Measurements from ENCODE around the gene GPSM3.
A peak's percentile ranks its signal among the peaks of the same experiment; 100 is the strongest.

Gene GPSM3

DNA sequence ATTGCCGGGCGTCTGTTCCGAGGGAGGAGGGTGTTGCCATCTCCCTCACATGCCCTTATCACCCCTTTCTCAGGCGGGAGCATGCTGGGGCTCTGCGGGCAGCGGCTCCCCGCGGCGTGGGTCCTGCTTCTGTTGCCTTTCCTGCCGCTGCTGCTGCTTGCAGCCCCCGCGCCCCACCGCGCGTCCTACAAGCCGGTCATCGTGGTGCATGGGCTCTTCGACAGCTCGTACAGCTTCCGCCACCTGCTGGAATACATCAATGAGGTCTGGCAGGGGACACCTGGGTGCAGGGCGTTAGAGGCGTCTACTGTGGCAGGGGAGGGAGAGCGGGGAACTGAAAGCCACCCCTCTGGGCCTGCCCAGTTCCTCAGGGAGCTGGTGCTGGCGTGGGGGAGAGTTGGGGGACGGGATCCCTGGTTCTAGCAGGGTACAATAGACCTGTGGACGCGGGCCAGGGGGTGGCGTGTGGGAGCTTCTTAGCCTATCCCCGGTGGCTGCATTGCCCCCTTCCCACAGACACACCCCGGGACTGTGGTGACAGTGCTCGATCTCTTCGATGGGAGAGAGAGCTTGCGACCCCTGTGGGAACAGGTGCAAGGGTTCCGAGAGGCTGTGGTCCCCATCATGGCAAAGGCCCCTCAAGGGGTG lies 37.8 kb downstream of the GPSM3 start:
- Histone ChIP-seq H3K9ac (ENCODE audit: low read length) (peak overlapping the region; percentile 61), H3K79me2 (ENCODE audit: insufficient read depth, low read length) (no peaks in the 10 kb centered on the region), H2AFZ (ENCODE audit: low read depth, low read length, severe bottlenecking) (peak overlapping the region; percentile 78), H3K9me2 (replicated peaks; ENCODE audit: insufficient read depth, low read length) (no peaks in the 10 kb centered on the region), H3K36me3 (ENCODE audit: low read length) (0 out of 2 replicates have a peak, but pooled peaks cover 3% of the 10 kb centered on the region), H3F3A (ENCODE audit: insufficient read depth) (peaks cover 8% of the 10 kb centered on the region; the same call in 1 of the 2 replicates), H3K27ac (ENCODE audit: low read depth, low read length) (no peak overlapping the region), H4K20me1 (ENCODE audit: low read depth, low read length) (no peaks in the 10 kb centered on the region), H3K9me3 (ENCODE audit: insufficient read depth, low read length) (no peaks in the 10 kb centered on the region), H3K4me3 (ENCODE audit: insufficient read depth, low read length, poor library complexity, severe bottlenecking) (peak overlapping the region; percentile 61), H3K4me2 (ENCODE audit: low read depth, low read length, poor library complexity, severe bottlenecking) (peak overlapping the region; percentile 62), H3K27me3 (ENCODE audit: low read length) (no peaks in the 10 kb centered on the region)
- TF ChIP-seq, protein P1, sequence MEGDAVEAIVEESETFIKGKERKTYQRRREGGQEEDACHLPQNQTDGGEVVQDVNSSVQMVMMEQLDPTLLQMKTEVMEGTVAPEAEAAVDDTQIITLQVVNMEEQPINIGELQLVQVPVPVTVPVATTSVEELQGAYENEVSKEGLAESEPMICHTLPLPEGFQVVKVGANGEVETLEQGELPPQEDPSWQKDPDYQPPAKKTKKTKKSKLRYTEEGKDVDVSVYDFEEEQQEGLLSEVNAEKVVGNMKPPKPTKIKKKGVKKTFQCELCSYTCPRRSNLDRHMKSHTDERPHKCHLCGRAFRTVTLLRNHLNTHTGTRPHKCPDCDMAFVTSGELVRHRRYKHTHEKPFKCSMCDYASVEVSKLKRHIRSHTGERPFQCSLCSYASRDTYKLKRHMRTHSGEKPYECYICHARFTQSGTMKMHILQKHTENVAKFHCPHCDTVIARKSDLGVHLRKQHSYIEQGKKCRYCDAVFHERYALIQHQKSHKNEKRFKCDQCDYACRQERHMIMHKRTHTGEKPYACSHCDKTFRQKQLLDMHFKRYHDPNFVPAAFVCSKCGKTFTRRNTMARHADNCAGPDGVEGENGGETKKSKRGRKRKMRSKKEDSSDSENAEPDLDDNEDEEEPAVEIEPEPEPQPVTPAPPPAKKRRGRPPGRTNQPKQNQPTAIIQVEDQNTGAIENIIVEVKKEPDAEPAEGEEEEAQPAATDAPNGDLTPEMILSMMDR (IDR thresholded peaks at IDR 0.05; ENCODE audit: insufficient read depth, low read length, poor library complexity, severe bottlenecking), result peak; percentile 85
- no peak for TF ChIP-seq EZH2phosphoT487 (conservative IDR thresholded peaks at IDR 0.05; ENCODE audit: low read length)

DNA sequence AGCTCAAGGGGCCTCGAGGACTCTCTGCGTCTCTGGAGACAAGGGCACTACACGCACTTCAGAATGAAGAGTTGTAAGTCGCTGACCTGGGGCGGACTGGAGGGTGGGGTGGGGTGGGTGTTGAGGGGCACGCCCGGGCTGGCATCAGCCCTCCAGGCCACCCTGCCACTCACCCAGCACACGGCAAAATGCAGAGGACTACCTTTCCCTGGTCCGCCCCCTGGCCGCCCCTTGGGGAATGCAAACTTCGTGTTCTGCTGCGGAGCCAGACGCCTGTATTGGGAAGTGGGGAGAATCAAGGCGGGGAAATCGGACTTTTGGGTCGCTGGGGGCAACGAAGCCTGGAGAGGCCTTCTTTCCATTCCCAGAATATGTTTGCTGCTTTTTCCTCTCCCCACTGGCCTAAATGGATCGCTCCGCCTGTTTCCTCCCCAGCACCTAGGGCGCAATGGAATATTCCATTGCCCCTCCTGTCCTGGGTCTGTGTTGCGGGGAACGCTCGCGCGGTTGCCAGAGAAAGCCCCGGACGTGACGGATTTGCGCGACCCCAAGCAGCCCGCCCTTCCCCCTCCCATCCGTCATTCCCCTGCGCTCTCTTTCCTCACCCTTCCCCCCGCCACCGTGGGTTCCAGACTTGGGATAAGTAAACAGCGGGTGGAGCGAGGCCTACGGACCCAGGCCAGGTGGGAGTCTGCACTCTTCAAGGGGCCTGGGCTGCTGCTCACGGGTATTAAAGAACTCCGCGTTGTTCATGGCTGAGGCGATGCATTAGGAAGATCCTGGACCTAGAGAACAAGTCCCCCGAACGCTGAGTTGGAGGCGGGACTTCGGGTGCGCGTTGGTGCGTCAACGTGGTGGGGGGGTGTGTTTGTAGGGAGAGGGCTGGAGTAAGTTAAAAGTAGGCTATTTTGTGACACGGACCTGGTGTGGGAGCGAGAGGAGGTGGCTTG lies 38.6 kb downstream of the GPSM3 start, which contains the start of gene PPT2:
Gene PPT2 (plus strand): TSS at position 578 of the 950 bp plus-strand sequence. CDS start 454 bp downstream, outside the sequence.
- Histone ChIP-seq H3K79me2 (ENCODE audit: insufficient read depth, low read length) (no peaks in the 10 kb centered on the region), H3K4me2 (ENCODE audit: low read depth, low read length, poor library complexity, severe bottlenecking) (peak within 1 kb of the TSS; percentile 62), H3K36me3 (ENCODE audit: low read length) (0 out of 2 replicates have a peak, but pooled peaks cover 3% of the 10 kb centered on the region), H3K9me3 (ENCODE audit: insufficient read depth, low read length) (no peaks in the 10 kb centered on the region), H3K4me3 (ENCODE audit: insufficient read depth, low read length, poor library complexity, severe bottlenecking) (peak within 1 kb of the TSS; percentile 61), H3K27ac (ENCODE audit: low read depth, low read length) (no peak within 1 kb of the TSS), H2AFZ (ENCODE audit: low read depth, low read length, severe bottlenecking) (peak within 1 kb of the TSS; percentile 78), H3K9ac (ENCODE audit: low read length) (peak within 1 kb of the TSS; percentile 61), H3F3A (ENCODE audit: insufficient read depth) (peaks cover 8% of the 10 kb centered on the region; the same call in 1 of the 2 replicates), H3K9me2 (replicated peaks; ENCODE audit: insufficient read depth, low read length) (no peaks in the 10 kb centered on the region), H3K27me3 (ENCODE audit: low read length) (no peaks in the 10 kb centered on the region), H4K20me1 (ENCODE audit: low read depth, low read length) (no peaks in the 10 kb centered on the region)
- TF ChIP-seq, protein P1 (IDR thresholded peaks at IDR 0.05; ENCODE audit: insufficient read depth, low read length, poor library complexity, severe bottlenecking), result no peak
- no peak for TF ChIP-seq EZH2phosphoT487 (conservative IDR thresholded peaks at IDR 0.05; ENCODE audit: low read length)

DNA sequence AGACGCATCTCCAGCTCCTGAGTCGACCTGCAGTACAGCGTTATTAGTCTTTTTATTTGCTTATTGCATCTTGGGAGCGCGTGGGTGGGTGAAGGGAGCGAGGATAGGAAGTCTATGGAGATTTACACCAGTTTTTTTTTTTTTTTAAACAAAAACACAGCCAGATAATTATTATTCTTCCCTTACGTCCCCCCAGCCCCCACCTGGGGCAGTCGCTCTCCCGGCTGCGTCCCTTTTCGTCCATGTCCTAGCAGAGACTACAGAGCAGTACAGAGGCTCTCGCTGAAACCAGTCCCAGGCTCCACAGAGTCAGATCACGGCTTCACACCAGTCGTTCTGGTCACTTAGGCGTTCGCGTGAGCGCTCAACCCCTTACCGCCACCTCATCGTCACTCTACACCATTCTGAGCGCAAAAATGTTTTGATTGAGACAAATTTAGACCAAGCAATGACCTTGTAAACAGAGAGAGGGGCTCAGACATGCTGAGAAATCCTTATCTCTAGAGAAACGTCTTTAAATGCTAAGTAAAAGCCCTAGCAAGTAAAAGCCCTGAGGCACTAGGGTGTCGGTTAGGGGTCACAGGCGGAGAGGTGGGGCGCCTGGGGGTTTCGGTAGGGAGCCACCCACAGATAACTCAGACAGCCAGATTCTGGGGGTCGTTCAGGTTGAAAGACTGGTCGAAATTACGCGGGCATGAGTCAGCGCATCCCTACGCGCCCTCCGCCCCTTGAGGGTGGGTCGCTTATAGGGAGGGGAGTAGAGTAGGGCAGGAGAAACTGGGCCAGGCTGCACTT lies 39.5 kb downstream of the GPSM3 start:
- Histone ChIP-seq H3K36me3 (ENCODE audit: low read length) (no peaks in the 10 kb centered on the region), H2AFZ (ENCODE audit: low read depth, low read length, severe bottlenecking) (peak overlapping the region; percentile 78), H3K4me2 (ENCODE audit: low read depth, low read length, poor library complexity, severe bottlenecking) (no peak overlapping the region), H3K79me2 (ENCODE audit: insufficient read depth, low read length) (no peaks in the 10 kb centered on the region), H3K27ac (ENCODE audit: low read depth, low read length) (no peak overlapping the region), H4K20me1 (ENCODE audit: low read depth, low read length) (no peaks in the 10 kb centered on the region), H3F3A (ENCODE audit: insufficient read depth) (peaks cover 8% of the 10 kb centered on the region; the same call in 1 of the 2 replicates), H3K9me2 (replicated peaks; ENCODE audit: insufficient read depth, low read length) (no peaks in the 10 kb centered on the region), H3K9ac (ENCODE audit: low read length) (no peak overlapping the region), H3K9me3 (ENCODE audit: insufficient read depth, low read length) (no peaks in the 10 kb centered on the region), H3K4me3 (ENCODE audit: insufficient read depth, low read length, poor library complexity, severe bottlenecking) (no peak overlapping the region), H3K27me3 (ENCODE audit: low read length) (no peaks in the 10 kb centered on the region)
- TF ChIP-seq, protein P1 (IDR thresholded peaks at IDR 0.05; ENCODE audit: insufficient read depth, low read length, poor library complexity, severe bottlenecking), result no peak
- no peak for TF ChIP-seq EZH2phosphoT487 (conservative IDR thresholded peaks at IDR 0.05; ENCODE audit: low read length)
